ENCODE measurements around the gene PDE6G. TPM values are rescaled to one million over a fixed set of nuclear protein-coding genes. Genes with fewer than 3 reads are reported as not detected.
A peak's percentile ranks its signal among the peaks of the same experiment; 100 is the strongest.
"Not testable (repeated sequence)": the region's sequence is repeated elsewhere in the genome, so short reads cannot be mapped to it uniquely, and the experiment has no call there.

The PDE6G gene
- polyA plus RNA-seq, 3 donors: 0.20 to 1.0 (median 0.45) TPM

- no peak overlapping the region for H3K27ac ChIP-seq (ENCODE audit: low read depth, low read length)
- WGBS, 3 donors: 69 to 71% (median 71%) methylated on average over 12 of the region's 12 CpGs
Measured at GRCh38 chr17:81646869-81647600, 9.3 kb downstream of the PDE6G start.

GRCh38 chr17:81644976-81645952 lies 11.1 kb downstream of the PDE6G start:
- no peak overlapping the region for H3K27ac ChIP-seq (ENCODE audit: low read depth, low read length)
- 84 to 88% (median 86%) methylated on average over 27 to 29 of the region's 29 CpGs for WGBS, 3 donors

- H3K27ac ChIP-seq (ENCODE audit: low read depth, low read length): no peak overlapping the region
- 88 to 96% (median 91%) methylated on average over 11 to 15 of the region's 15 CpGs for WGBS, 3 donors
Measured at GRCh38 chr17:81644496-81644895, 11.8 kb downstream of the PDE6G start.

- no peak overlapping the region for H3K27ac ChIP-seq (ENCODE audit: low read depth, low read length)
- 90 to 93% (median 93%) methylated on average over 16 to 17 of the region's 17 CpGs for WGBS, 3 donors
Measured at GRCh38 chr17:81641825-81642489, 14.4 kb downstream of the PDE6G start.

GRCh38 chr17:81640011-81640410 lies 16.3 kb downstream of the PDE6G start:
- WGBS, 3 donors: 89 to 98% (median 93%) methylated on average over 9 of the region's 9 CpGs
- H3K27ac ChIP-seq (ENCODE audit: low read depth, low read length): no peak overlapping the region

GRCh38 chr17:81638683-81639082 lies 17.7 kb downstream of the PDE6G start:
- WGBS, 3 donors: 69 to 79% (median 74%) methylated on average over 4 of the region's 4 CpGs
- H3K27ac ChIP-seq (ENCODE audit: low read depth, low read length): no peak overlapping the region

- 0% methylated on average over 47 to 77 of the region's 77 CpGs for WGBS, 3 donors
- peak within 1 kb of the TSS; percentile 5 for H3K27ac ChIP-seq (ENCODE audit: low read depth, low read length)
Measured at GRCh38 chr17:81636505-81637288, 19.6 kb downstream of the PDE6G start, which contains the start of the genes NPLOC4 and TSPAN10. TSS of gene NPLOC4 (minus strand) at chr17:81637112. CDS start at chr17:81636930, 182 bp downstream. TSS of gene TSPAN10 (plus strand) at chr17:81637196. CDS start at chr17:81642413, 5,217 bp downstream.

- peak overlapping the region; percentile 5 for H3K27ac ChIP-seq (ENCODE audit: low read depth, low read length)
- 25 to 39% (median 33%) methylated on average over 18 of the region's 18 CpGs for WGBS, 3 donors
Measured at GRCh38 chr17:81635973-81636504, 20.3 kb downstream of the PDE6G start.

GRCh38 chr17:81635431-81635830 lies 20.9 kb downstream of the PDE6G start:
- WGBS, 3 donors: 90 to 92% (median 91%) methylated on average over 5 of the region's 5 CpGs
- H3K27ac ChIP-seq (ENCODE audit: low read depth, low read length): no peak overlapping the region

- H3K27ac ChIP-seq (ENCODE audit: low read depth, low read length): no peak overlapping the region
- 69 to 80% (median 69%) methylated on average over 7 of the region's 7 CpGs for WGBS, 3 donors
Measured at GRCh38 chr17:81631482-81631881, 24.9 kb downstream of the PDE6G start.

GRCh38 chr17:81630274-81630673 lies 26.1 kb downstream of the PDE6G start:
- WGBS, 3 donors: 74 to 87% (median 84%) methylated on average over 8 of the region's 8 CpGs
- no peak overlapping the region for H3K27ac ChIP-seq (ENCODE audit: low read depth, low read length)

GRCh38 chr17:81621494-81622130 lies 34.7 kb downstream of the PDE6G start:
- no peak overlapping the region for H3K27ac ChIP-seq (ENCODE audit: low read depth, low read length)
- WGBS, 3 donors: 32 to 75% (median 57%) methylated on average over 11 of the region's 11 CpGs

- not testable (repeated sequence) for H3K27ac ChIP-seq (ENCODE audit: low read depth, low read length)
- WGBS, 3 donors: 96 to 100% (median 97%) methylated on average over 10 to 26 of the region's 36 CpGs
Measured at GRCh38 chr17:81618307-81618706, 38.0 kb downstream of the PDE6G start.

- WGBS, 3 donors: 42 to 65% (median 58%) methylated on average over 7 of the region's 7 CpGs
Measured at GRCh38 chr17:81616877-81617276, 39.5 kb downstream of the PDE6G start.

GRCh38 chr17:81615401-81615930 lies 40.9 kb downstream of the PDE6G start:
- no peak overlapping the region for H3K27ac ChIP-seq (ENCODE audit: low read depth, low read length)
- 86 to 93% (median 89%) methylated on average over 4 of the region's 4 CpGs for WGBS, 3 donors

More at GRCh38 chr17:81616877-81617276, 39.5 kb downstream of the PDE6G start:
- H3K27ac ChIP-seq (ENCODE audit: low read depth, low read length): no peak overlapping the region

GRCh38 chr17:81612172-81612970 lies 44.0 kb downstream of the PDE6G start:
- H3K27ac ChIP-seq (ENCODE audit: low read depth, low read length): no peak overlapping the region
- WGBS, 3 donors: 88 to 91% (median 89%) methylated on average over 16 of the region's 16 CpGs

Data from adipose tissue (tissue), 3 donors.